GM13976 (cell line): ENCODE data around the gene ARHGEF17.

Experiments
- DNase-seq: peaks from one replicate; pipeline ENCODE4 v3.0.0; 2012; ENCODE audit warnings: low spot score
- CTCF ChIP-seq: IDR thresholded peaks from 2 replicates; pipeline ENCODE4 v1.5.1; 2012; ENCODE audit warnings: borderline replicate concordance, mild to moderate bottlenecking; ENCODE audit not compliant: insufficient read depth; ENCODE audit errors: extremely low read depth, missing control alignments, control extremely low read depth
- in situ Hi-C: fragments of 300-500 bp; cut with MboI; formaldehyde crosslinking; loops from one replicate; pipeline ENCODE4 v1.12.0; 2022; ENCODE audit warnings: low sequenced_read_pairs, mixed read lengths, inconsistent platforms; ENCODE audit not compliant: unreplicated experiment

The ARHGEF17 gene

GRCh38 chr11:73392108-73393010, 84.3 kb downstream of the ARHGEF17 start:
- in situ Hi-C loops = no loop called here
- TF ChIP-seq CTCF = no peak

GRCh38 chr11:73393011-73393380, 84.9 kb downstream of the ARHGEF17 start:
- no peak for TF ChIP-seq CTCF
- in situ Hi-C loops = no loop called here
- no peak for DNase-seq

More at GRCh38 chr11:73392108-73393010, 84.3 kb downstream of the ARHGEF17 start:
- no peak for DNase-seq

- in situ Hi-C loops = no loop called here
- peak; percentile 68 for TF ChIP-seq CTCF
- peak; percentile 88 for DNase-seq
Measured at GRCh38 chr11:73393479-73394415, 85.7 kb downstream of the ARHGEF17 start.

GRCh38 chr11:73394416-73395296, 86.6 kb downstream of the ARHGEF17 start:
- no peak for TF ChIP-seq CTCF
- DNase-seq = no peak
- in situ Hi-C loops = no loop called here

- TF ChIP-seq CTCF = no peak
- in situ Hi-C loops = no loop called here
- no peak for DNase-seq
Measured at GRCh38 chr11:73395297-73396208, 87.5 kb downstream of the ARHGEF17 start.
